ENCODE results near the gene TMOD2.

DNA sequence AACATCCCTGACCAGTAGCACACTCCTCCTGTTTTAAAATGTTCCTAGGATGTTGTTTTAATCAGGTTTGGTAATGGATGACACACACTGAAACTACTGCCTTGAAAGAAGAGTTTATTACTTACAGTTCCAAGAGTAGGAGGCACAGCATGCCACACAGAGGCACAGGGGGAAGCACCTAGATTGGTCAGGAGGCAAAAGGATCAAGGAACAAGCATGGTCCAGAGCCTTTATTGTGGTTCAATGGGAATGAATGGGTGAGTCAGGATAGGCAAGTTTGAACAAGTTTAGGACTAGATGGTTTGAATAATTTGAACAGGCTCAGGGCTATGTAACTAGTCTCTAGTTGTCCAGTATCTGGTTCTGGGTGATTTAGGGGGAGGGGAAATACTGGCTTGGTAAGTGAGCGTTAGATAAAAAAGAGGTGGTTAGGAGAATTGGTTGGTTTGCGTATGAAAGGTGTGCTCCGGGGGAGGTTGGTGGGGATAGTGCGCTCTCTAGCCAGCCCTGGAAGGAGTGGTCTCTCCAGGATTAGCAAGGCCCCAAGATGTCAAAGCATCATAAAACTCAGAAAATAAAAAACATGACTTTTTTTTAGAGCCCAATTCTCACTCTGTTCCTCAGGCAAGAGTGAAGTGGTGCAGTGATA is 113.1 kb downstream of the TMOD2 start:
- TF ChIP-seq, protein P1, sequence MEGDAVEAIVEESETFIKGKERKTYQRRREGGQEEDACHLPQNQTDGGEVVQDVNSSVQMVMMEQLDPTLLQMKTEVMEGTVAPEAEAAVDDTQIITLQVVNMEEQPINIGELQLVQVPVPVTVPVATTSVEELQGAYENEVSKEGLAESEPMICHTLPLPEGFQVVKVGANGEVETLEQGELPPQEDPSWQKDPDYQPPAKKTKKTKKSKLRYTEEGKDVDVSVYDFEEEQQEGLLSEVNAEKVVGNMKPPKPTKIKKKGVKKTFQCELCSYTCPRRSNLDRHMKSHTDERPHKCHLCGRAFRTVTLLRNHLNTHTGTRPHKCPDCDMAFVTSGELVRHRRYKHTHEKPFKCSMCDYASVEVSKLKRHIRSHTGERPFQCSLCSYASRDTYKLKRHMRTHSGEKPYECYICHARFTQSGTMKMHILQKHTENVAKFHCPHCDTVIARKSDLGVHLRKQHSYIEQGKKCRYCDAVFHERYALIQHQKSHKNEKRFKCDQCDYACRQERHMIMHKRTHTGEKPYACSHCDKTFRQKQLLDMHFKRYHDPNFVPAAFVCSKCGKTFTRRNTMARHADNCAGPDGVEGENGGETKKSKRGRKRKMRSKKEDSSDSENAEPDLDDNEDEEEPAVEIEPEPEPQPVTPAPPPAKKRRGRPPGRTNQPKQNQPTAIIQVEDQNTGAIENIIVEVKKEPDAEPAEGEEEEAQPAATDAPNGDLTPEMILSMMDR (IDR thresholded peaks at IDR 0.05): no peak
- no peak for TF ChIP-seq EZH2 (IDR thresholded peaks at IDR 0.05)
- no peak for TF ChIP-seq EZH2phosphoT487 (IDR thresholded peaks at IDR 0.05)
